GM23248 (cell line): ENCODE measurements around the gene SHANK2. TPM values are rescaled to one million over a fixed set of nuclear protein-coding genes. Genes with fewer than 3 reads are reported as not detected.
A peak's percentile ranks its signal among the peaks of the same experiment; 100 is the strongest.

ENCODE experiments used
- DNase-seq: peaks from one replicate; pipeline ENCODE4 v3.0.0-alpha.2; 2015
- H2AFZ ChIP-seq: fragments of 200-600 bp; sonication (generic); 2 replicates; pipeline ENCODE4 v1.6.1; 2016; ENCODE audit warnings: antibody characterized with exemption
- H3F3A ChIP-seq: fragments of 200-600 bp; sonication (generic); 2 replicates; pipeline ENCODE4 v1.6.1; 2016; ENCODE audit warnings: mild to moderate bottlenecking, antibody characterized with exemption, mixed run types; ENCODE audit not compliant: insufficient read depth
- H3K27ac ChIP-seq: fragments of 200-600 bp; sonication (generic); 2 replicates; pipeline ENCODE4 v1.5.1; 2016; ENCODE audit warnings: mild to moderate bottlenecking
- H3K27me3 ChIP-seq: fragments of 200-600 bp; sonication (generic); replicated peaks from 2 replicates; pipeline ENCODE4 v1.6.1; 2016; ENCODE audit warnings: mild to moderate bottlenecking; ENCODE audit not compliant: insufficient read depth
- H3K36me3 ChIP-seq: fragments of 200-600 bp; sonication (generic); 2 replicates; pipeline ENCODE4 v1.6.1; 2016; ENCODE audit warnings: low read depth, mild to moderate bottlenecking
- H3K4me1 ChIP-seq: fragments of 200-600 bp; sonication (generic); 2 replicates; pipeline ENCODE4 v1.6.1; 2016; ENCODE audit warnings: mild to moderate bottlenecking; ENCODE audit not compliant: insufficient read depth
- H3K4me2 ChIP-seq: fragments of 200-600 bp; sonication (generic); one replicate; pipeline ENCODE4 v1.6.1; 2016; ENCODE audit warnings: mild to moderate bottlenecking; ENCODE audit not compliant: unreplicated experiment
- H3K4me3 ChIP-seq: fragments of 200-600 bp; sonication (generic); 2 replicates; pipeline ENCODE4 v1.5.1; 2016; ENCODE audit warnings: mild to moderate bottlenecking
- H3K79me2 ChIP-seq: fragments of 200-600 bp; sonication (generic); 2 replicates; pipeline ENCODE4 v1.6.1; 2016; ENCODE audit warnings: mild to moderate bottlenecking; ENCODE audit not compliant: insufficient read depth
- H3K9ac ChIP-seq: fragments of 200-600 bp; sonication (generic); 2 replicates; pipeline ENCODE4 v1.6.1; 2016; ENCODE audit warnings: mild to moderate bottlenecking
- H3K9me2 ChIP-seq: fragments of 200-600 bp; sonication (generic); 2 replicates; pipeline ENCODE4 v1.6.1; 2016; ENCODE audit warnings: mixed run types, mild to moderate bottlenecking, moderate library complexity; ENCODE audit not compliant: insufficient read depth
- H3K9me3 ChIP-seq: fragments of 200-600 bp; sonication (generic); one replicate; pipeline ENCODE4 v1.6.1; 2017; ENCODE audit warnings: low read depth
- H4K20me1 ChIP-seq: fragments of 200-600 bp; sonication (generic); 2 replicates; pipeline ENCODE4 v1.6.0; 2016; ENCODE audit not compliant: insufficient read depth
- EZH2 ChIP-seq: fragments of 200-600 bp; sonication (generic); IDR thresholded peaks from 2 replicates; pipeline ENCODE4 v1.6.1; 2018; ENCODE audit warnings: antibody characterized with exemption, mild to moderate bottlenecking; ENCODE audit not compliant: insufficient read depth, poor library complexity, severe bottlenecking
- EZH2phosphoT487 ChIP-seq: fragments of 200-600 bp; sonication (generic); IDR thresholded peaks from 2 replicates; pipeline ENCODE4 v1.6.1; 2018; ENCODE audit warnings: antibody characterized with exemption, moderate library complexity, mild to moderate bottlenecking, low read depth; ENCODE audit not compliant: insufficient read depth
- WGBS, 2 experiments: methylation state at CpG; one replicate each; pipeline ENCODE4 v1.1.6; 2015 to 2017; ENCODE audit warnings: low lambda C conversion rate in 2 of 2, low coverage in 1 of 2; ENCODE audit errors: missing lambda C conversion rate in 2 of 2; 5-methylcytosine and 5-hydroxymethylcytosine counted together
- in situ Hi-C: fragments of 300-500 bp; cut with MboI; formaldehyde crosslinking; loops from 2 replicates; pipeline ENCODE4 v1.15.0; 2020
- polyA plus RNA-seq: library from polyadenylated mRNA; unstranded; fragments of >200 nt; fragmentation: Nextera tagmentation; extraction: Ambion mirVana; gene quantifications from 2 replicates; pipeline ENCODE4 v1.2.1, GENCODE V29; 2016
- total RNA-seq: library from RNA; depleted of rRNA; stranded (reverse); fragments of >200 nt; shearing (Covaris generic); gene quantifications from 2 replicates; pipeline ENCODE4 v1.2.3, GENCODE V29; 2014

The SHANK2 gene
- total and polyA plus RNA-seq, 2 experiments from 2014 or later: 0.22 to 0.30 TPM

DNA sequence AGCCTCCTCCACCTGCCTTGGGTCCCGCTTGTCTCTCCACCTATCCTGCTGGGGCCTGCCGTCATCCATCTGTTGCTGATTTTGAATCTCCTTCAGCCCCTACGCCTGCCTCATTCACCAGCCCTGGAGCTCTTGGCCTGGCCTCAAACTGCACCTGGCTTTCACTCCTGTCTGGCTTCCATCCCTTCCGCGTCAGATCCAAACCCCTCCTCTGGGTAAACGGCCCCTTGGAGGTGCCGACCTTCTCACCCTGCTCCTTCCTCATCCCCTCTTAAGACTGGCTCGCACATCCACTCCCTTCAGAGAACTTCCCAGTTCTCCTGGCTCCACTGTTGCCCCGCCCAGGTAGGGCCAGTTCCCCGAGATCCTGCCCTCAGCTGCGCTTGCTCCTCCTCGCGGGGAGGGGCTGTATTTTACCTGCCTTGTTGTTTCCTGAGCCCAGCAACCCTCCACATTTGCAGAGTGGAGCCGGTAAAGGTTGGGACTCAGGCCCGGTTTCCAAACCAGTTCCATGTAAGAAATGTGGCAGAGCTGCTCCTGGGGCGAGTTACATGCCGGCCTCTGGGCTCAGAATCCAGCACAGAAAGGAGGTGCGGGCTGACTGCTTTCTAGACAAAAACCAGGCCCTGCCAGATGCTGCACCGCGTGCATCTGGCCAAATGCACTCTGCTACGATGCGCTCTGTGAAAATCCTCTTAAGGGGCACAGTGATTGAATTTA is 13.9 kb upstream of the SHANK2 start:
- H2AFZ ChIP-seq: no peak overlapping the region
- H4K20me1 ChIP-seq: no peaks in the 10 kb centered on the region
- H3K79me2 ChIP-seq: no peaks in the 10 kb centered on the region
- no peak overlapping the region for H3K27ac ChIP-seq
- H3K9ac ChIP-seq: no peak overlapping the region
- H3K36me3 ChIP-seq: no peaks in the 10 kb centered on the region
- no peaks in the 10 kb centered on the region for H3K9me3 ChIP-seq
- TF ChIP-seq EZH2phosphoT487: no peak
- TF ChIP-seq EZH2: no peak
- no peak for DNase-seq
- peaks cover 4% of the 10 kb centered on the region; the same call in 1 of the 2 replicates for H3K4me1 ChIP-seq
- H3F3A ChIP-seq: no peaks in the 10 kb centered on the region
- H3K9me2 ChIP-seq: no peaks in the 10 kb centered on the region
- 49% methylated on average over 22 of the region's 22 CpGs for WGBS, 2 experiments
- no peak overlapping the region for H3K4me2 ChIP-seq
- H3K4me3 ChIP-seq: no peak overlapping the region
- in situ Hi-C loops: no loop called here
- H3K27me3 ChIP-seq: peaks cover 57% of the 10 kb centered on the region

DNA sequence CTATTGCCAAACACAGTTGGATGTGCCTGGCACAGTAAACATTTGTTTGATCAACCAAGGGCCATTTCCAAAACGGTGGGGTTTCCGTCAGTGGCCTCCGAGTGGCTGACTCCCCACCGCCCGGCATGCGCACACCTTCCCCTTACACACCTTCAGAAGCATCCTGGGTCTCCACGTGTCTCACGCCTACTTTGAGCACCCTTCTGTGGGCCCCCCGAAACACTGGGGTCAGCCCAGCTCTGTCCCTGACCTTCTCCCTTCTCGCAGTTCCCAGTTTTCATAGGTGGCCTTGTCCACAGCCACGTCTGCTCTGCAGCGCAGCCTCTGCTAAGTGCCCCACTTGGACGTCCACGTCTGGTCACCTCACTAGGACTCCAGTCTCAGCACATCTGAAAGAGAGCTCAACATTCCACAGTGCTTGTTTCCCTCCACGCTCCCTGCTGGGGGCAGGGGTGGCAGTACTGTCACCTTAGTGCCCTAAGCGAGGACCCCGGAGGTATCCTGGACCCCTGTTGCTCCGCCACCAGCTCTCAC is 13.2 kb upstream of the SHANK2 start:
- 66 to 68% methylated on average over 18 of the region's 18 CpGs for WGBS, 2 experiments
- Histone ChIP-seq H2AFZ (no peak overlapping the region), H3F3A (no peaks in the 10 kb centered on the region)

DNA sequence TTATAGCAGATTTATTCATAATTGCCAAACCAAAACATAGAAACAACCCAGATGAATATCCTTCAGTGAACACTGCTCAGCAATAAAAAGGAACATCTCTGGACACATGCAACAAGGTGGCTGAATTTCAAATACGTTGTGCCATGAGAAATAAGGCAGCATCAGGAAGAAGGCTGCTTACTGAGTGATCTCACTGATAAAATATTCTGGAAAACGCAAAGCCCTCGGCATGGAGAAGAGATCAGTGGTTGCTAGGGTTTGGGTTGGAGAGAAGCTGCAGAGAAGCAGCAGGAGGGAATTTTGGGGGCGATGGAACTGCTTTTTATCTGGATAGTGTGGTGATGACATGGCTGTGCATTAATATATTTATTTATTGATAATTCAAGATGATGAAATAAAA is 11.0 kb upstream of the SHANK2 start:
- no peaks in the 10 kb centered on the region for H3K4me1 ChIP-seq
- no peak overlapping the region for H3K9ac ChIP-seq
- TF ChIP-seq EZH2phosphoT487: no peak
- no peak for TF ChIP-seq EZH2
- H3F3A ChIP-seq: no peaks in the 10 kb centered on the region
- H3K79me2 ChIP-seq: no peaks in the 10 kb centered on the region
- in situ Hi-C loops: no loop called here
- no peak overlapping the region for H3K4me2 ChIP-seq
- no peak overlapping the region for H2AFZ ChIP-seq
- H3K9me2 ChIP-seq: no peaks in the 10 kb centered on the region
- H3K4me3 ChIP-seq: no peak overlapping the region
- WGBS, 2 experiments: 0 to 1% methylated on average over 4 of the region's 4 CpGs
- peak; percentile 45 for DNase-seq
- H3K9me3 ChIP-seq: no peaks in the 10 kb centered on the region
- H3K27me3 ChIP-seq: peaks cover 52% of the 10 kb centered on the region
- no peaks in the 10 kb centered on the region for H4K20me1 ChIP-seq
- H3K36me3 ChIP-seq: no peaks in the 10 kb centered on the region
- no peak overlapping the region for H3K27ac ChIP-seq

More for the DNA sequence above, 13.2 kb upstream of the SHANK2 start:
- Histone ChIP-seq H3K9me3 (no peaks in the 10 kb centered on the region), H3K36me3 (no peaks in the 10 kb centered on the region), H3K27ac (no peak overlapping the region), H3K9me2 (no peaks in the 10 kb centered on the region), H3K4me2 (no peak overlapping the region), H3K4me3 (no peak overlapping the region), H3K27me3 (peaks cover 57% of the 10 kb centered on the region), H4K20me1 (no peaks in the 10 kb centered on the region), H3K9ac (no peak overlapping the region), H3K4me1 (peaks cover 4% of the 10 kb centered on the region; the same call in 1 of the 2 replicates), H3K79me2 (no peaks in the 10 kb centered on the region)
- TF ChIP-seq EZH2 (no peak), EZH2phosphoT487 (no peak)
- in situ Hi-C loops: no loop called here
- no peak for DNase-seq

DNA sequence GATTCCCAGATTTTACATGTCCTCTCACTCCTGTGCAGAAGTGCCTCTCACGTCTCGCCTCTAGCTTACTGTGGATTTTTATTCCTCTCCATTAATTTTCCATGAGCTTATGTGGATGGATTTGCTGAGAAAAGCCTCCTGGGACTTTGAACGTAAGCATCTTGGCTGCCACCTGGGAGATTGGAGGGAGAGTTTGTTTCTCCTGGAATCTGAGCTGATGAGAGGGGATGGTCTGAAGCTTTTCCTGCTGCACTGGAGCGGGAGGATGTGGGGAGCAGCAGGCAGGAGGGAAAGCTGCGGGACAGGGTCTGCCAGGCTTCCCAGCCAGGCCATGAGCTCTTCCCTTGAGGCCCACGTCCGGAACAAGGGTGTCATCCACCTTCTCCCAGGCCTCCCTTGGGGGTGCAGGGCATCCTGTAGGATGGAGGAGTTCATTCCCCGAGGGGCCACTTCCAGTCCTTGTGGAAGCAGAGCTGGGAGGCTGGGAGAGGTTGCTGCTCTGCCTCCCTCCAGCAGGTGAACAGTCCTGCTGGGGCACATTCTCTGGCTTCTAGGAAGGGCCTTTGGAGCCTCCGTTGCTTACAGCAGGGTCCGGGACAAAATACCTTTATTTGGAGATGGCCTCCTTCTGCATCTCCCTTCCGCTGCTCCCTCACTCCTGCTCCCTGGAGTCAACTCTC is 3.6 kb upstream of the SHANK2 start:
- H3K9ac ChIP-seq: no peak overlapping the region
- H3K27me3 ChIP-seq: peaks cover 12% of the 10 kb centered on the region
- 54 to 55% methylated on average over 11 of the region's 11 CpGs for WGBS, 2 experiments
- no peaks in the 10 kb centered on the region for H3K9me3 ChIP-seq
- no peak overlapping the region for H3K27ac ChIP-seq
- TF ChIP-seq EZH2phosphoT487 (no peak), EZH2 (no peak)
- no peaks in the 10 kb centered on the region for H3K36me3 ChIP-seq
- in situ Hi-C loops: no loop called here
- H3K4me3 ChIP-seq: no peak overlapping the region
- H3K9me2 ChIP-seq: no peaks in the 10 kb centered on the region
- H2AFZ ChIP-seq: no peak overlapping the region
- H3K4me1 ChIP-seq: no peaks in the 10 kb centered on the region; the same call in 1 of the 2 replicates
- no peaks in the 10 kb centered on the region for H4K20me1 ChIP-seq
- H3K79me2 ChIP-seq: no peaks in the 10 kb centered on the region
- H3F3A ChIP-seq: no peaks in the 10 kb centered on the region
- H3K4me2 ChIP-seq: no peak overlapping the region
- no peak for DNase-seq
